NCI-H1694 treated with DMSO at 0.1 percent for 48 hours (cell line): Measurements from ENCODE around the gene CDH23.

Experiments
- DNase-seq: peaks from one replicate; lab custom pipeline; 2025; lab: John Stamatoyannopoulos, UW

CDH23 gene

DNA sequence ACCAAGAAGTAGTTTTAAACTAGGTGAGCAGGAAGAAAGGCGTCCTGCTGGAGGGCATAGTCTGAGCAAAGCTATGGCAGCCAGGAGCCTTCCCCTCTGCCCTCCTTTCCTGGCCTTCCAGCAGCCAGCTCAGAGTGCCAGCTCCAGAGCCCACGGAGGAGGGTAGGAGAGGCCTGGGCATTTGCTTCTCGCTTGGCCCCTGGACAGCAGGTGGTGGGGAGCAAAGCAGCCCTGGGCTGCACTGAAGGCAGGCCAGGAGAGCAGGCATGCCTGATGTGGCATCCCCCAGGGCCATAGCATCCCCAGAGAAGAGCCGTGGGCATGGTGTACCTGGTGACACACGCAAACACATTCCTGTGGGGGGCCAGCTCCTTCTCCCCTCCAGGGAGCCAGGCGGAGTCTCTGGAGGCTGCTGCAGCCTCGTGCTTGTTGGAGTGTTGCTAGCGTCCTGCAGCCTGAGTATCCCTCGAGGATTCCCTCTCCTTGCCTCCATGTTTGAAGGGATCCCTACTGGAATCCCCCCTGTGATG, 43.9 kb downstream of the CDH23 start:
- DNase-seq = no peak

DNA sequence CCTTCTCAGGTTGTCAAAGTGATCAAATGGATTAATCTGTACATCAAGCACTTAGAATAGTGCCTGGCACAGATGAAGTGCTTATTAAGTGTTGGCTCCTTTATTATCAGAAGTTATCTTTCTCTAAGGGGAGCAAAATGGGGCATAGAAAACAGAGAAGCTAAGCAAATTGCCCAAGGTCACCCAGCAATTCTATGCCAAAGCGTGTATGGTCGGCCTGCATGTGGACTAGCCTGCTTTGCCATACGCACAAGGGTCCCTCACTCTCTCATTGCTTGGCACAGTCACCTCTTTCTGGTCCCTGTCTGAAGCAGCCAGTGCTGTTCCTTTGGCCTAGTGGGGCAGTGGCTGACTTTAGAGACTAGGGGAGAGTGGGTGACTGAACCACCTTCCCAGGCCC, 45.3 kb downstream of the CDH23 start:
- no peak for DNase-seq

DNA sequence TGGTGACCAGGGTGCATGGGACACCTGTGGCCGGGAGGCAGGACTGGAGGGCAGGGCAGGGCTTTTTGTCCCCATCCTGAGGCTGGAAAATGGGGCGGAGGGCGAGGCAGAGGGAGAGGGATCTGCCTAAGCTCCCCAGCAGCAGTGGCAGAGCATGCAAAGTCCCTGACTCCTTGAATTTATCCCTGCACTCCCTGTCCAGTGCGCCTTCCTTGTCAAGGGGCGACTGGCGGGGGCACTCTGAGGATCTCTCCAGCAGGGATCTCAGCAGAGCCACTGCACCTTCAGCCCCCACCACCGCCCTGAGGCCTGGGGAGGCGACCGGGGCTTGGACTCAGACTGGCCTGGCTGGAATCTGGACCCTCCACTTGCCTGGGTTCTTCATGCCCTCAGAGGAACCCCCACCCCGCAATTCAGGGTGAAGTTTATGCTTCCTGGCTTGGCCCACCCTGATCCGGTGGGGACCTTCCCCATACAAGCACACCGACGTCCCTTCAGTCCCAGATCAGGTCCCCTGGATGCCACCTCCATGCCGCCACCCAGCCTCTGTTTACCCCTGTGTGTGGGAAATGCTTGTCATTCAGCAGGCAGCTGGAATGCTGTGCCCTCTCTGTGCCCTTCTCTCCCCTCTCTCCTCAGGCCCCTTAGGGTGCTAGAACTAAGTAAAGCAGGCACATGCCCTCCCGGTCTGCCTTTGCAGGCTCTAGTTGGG, 46.3 kb downstream of the CDH23 start:
- DNase-seq = no peak

DNA sequence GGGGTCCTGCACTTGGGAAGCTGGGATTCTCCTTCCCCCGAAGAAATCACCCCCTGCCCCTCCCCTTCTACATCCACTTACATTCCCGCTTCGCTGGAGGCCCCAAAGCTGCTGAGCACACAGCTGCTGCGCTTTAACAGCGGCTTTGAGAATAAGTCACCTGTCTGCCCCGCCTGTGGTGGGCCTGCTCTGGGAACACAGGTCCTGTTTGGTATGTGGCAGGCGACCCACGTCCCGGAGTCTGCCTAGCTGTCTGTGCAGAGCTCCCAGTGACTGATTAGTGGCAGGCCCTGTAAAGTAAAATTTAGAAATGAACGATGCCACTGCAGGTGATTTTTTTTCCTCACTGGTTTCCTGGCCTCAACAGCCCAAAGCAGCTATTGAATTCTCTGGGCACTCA, 47.0 kb downstream of the CDH23 start:
- no peak for DNase-seq

DNA sequence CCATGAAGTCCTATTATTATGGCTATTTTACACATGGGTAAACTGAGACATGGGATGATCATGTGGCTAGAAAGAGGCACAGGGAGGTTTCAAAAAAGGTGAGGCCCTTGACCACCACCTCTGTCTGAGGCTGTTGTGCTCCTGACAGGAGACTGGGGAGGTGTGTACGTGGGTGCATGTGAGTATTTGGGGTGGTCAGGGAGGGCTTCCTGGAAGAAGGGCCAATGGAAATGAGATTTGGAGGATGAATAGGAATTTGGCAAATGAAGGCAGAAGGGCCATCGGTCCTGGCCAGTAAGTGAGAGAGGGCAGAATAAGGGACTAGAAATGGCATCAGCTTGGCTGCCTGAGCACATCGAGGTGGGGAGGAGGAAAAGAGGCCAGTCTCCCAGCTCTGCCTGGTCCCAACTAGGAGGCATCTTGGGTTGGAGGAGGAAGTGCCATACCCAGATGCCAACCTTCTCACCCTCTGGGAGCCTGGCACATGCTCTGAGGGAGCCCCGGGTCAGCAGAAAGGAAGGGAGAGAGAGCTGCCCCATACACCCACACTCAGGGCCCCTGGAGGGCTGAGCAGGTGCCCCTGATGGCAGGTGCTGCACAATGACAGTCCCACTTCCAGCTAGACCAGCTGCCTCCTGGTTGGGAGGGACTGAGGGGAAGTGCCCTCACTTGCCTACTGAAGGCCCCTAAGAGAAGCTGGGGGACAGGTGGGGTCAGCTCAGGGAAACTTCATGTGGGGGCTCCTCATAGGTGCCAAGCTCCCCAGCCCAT, 47.7 kb downstream of the CDH23 start:
- DNase-seq = no peak

DNA sequence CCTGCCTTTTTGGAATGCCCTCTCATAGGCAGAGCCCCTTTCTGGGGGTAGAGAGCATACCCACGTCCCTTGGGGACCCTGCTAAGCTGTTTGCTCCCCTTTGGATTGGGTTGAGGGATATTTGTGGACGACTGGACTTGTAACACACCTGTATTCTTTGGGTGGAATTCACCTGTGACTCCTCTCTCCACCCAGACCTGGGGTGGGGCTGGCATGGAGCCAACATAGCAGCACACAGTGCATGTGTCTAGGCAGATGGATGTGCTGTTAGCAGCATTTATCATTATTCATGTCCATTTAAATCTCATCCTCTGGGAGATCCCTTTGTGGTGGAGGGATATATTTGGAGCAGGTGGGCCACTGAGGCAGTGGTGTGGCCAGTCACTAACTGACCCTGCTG, 51.0 kb downstream of the CDH23 start:
- DNase-seq = no peak

DNA sequence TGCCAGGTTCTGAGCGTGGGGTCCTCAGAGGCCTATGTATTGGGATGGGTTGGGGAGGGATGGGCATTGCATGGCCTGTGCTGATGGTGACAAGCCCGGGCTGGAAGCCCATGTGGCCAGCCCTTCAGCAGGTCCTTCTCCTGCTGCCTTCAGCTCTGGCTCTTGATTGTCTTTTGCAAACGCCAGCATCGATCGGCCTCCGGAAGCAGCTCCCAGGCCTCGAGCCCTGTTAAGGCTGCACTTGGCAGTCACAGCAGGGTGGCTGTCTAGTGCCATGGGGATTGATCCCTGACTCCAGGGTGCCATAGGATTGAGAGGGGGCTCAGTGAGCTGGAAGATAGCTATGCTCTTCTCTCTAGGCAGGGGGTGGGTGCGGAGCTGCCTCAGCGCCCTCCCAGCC, 51.4 kb downstream of the CDH23 start:
- DNase-seq = no peak

DNA sequence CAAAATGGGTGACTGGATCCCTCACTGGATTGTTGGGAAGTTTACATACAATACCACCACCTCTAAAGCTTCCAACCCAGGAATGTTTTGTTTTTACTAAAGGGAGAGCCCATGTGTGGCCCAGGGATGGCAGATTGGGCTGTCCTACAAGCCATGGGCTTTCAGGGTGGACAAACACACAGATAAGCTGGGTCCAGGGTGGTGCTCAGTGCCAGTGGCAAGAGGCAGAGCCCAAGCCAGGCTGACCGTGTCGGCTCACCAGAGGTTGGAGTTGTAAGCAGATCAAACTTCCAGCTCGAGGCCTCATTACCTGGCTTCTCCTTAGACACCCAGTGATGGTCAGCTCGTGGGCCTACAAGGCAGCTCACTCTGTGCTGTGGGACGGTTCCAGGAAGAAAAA, 52.3 kb downstream of the CDH23 start:
- DNase-seq = no peak

DNA sequence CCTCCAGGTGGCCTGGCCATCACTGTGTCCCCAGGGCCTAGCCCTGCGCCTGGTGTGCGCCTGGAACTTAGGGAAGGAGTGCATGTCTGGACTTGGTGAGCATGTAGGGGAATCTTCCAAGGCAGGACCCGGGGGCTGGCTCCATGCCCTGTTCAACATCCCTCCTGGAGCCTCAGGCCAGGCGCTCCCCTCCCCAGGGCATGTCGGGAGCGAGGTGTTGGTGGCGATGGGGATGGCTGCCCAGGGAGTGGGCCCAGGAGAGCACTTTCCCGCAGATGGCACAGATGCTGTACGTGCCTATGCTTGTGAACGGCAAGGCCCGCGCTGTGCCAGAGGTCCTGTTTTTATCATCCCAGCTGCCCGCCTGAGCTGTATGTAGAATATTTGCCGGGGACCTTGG, 55.0 kb downstream of the CDH23 start:
- DNase-seq = peak; percentile 80

DNA sequence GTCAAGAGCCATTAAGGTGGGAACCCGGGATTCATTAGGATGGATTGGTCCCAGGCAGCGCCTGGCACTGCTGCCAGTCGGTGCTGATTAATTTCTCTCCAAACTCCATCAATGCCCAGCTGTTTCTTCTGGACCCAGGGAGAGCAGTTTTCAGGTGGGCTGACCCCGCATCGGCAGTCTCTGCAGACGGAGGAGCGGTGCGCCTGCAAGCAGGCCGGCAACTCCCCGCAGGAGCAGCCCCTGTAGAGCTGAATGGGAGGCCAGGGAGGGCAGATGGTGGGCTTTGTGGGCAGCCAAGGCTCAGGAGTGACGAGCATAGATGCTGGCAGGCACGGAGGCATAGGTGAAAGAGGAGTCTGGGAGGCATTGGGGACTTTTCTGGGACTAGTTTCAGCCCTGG, 56.5 kb downstream of the CDH23 start:
- peak; percentile 15 for DNase-seq

DNA sequence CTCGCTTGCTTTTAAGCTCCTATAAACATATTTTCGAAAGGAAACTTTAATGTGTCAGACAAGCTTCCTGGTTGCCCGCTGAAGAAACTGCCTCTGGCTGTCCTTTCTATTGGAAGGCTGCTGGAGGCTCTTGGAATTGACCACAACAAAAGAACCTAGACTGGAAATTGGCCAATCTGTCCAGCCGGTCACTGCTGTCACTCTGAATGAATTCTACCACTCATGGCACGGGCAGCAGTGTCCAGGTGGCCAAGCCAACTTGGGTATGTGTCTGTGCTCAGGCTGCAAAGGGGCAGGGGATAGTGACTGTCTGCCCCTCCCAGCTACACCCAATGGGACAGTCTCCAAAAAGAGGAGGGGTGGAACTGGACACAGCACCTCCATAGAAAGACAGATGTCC, 57.6 kb downstream of the CDH23 start:
- DNase-seq = no peak

DNA sequence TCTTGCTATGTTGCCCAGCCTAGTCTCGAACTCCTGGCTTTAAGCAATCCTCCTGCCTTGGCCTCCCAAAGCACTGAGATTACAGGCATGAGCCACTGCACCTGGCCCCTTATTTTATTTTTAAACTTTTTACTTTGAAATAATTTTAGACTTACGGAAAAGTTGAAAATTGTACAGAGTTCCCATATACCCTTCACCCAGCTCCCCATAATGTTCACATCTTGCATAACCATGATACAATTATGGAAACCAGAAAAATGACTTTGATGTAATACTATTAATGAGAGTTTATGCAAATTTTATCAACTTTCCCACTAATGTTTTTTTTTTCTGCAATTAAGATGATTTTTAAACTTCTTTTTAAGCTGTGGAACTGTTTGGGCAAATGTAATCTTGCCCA, 58.3 kb downstream of the CDH23 start:
- no peak for DNase-seq

DNA sequence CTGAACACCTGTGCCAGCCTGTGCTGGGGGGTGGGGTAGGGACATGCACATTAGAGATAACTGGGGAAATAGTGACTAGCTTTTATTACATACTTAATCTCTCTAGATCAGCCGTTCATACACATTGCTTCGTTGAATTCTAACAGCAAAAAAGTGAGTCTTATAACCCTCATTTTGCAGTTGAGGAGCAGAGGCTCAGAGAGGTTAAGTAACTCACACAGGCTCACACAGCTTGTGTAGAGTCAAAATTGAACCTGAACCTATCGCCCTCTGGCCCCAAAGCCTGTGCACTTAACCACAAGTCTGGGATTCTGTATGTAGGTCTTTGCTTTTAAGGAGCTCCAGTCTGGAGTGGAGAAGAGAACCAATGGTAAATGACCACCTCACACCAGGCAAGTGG, 59.9 kb downstream of the CDH23 start:
- DNase-seq = no peak

DNA sequence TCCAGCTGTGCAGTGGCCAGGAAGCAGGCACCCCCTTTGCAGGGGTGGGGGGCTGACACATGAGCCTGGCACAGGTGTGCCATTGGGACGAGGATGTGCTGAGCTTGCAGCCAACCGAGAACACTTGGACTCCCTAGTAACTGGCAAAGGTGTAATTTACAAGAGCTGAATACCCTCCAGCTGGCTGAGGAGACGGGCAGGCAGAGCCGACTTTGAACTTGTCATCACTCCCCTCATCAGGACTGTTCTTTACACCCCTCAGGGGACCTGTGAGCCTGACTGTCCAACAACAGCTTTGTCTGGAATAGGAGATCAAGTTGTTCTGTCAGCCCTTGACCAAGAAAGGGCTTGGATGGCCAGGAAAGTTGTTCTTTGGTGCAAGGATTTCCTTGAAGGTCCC, 61.2 kb downstream of the CDH23 start:
- DNase-seq = no peak

DNA sequence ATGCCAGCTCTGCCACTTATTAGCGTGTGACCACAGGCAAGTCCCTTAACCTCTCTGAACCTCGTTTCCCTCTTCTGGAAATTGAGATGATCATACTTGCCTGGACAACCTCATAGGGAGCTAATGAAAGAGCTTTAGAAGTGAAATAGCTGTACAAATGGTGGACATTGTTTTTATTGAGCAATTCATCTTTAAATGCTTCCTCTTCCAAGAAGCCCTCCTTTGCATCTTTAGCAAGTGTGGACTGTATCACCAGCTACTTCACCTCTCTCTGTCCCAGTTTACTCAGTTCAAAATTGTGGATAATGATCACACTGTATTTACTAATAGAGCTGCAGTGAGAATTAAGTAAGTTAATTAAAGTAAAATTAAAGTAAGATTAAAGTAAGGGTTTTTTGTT, 61.7 kb downstream of the CDH23 start:
- DNase-seq = no peak

DNA sequence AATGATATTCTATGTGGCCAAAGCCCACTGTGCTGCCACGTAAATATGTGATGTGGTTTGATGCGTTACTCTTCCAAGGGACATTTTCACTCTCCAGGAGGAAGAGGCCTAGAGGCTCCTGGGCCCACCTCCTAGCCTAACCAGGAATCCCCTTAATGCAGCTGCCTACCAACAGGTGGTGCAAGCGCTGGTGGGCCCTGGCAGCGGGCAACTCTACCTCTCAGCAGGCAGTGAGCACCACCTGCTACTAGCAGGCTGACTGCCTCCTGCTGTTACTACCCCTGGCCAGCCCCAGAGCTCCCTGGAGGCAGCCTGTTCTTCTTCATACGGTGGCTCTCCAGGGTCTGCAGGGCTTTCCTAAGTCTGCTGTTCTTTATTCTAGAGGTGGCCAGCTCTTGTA, 62.8 kb downstream of the CDH23 start:
- DNase-seq = peak; percentile 40

DNA sequence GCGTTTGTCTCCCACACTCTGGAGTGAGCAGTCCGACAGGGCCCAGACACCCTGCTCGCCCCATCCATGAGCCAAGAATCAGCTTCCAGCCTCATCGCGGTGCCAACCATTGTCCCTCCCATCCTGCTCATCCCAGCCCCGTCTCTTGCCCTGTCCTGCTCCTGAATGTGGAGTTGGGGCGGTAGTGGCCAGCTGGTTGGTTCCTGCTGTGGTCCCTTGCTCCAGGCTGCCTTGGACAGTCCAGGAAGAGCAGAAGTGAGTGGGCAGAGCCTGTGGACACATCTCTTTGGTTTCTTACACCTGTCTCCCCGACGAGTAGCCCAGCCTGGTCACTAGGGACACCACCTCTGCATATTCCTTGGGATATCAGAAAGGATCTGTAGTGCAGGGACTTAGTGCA, 63.9 kb downstream of the CDH23 start:
- DNase-seq = no peak

DNA sequence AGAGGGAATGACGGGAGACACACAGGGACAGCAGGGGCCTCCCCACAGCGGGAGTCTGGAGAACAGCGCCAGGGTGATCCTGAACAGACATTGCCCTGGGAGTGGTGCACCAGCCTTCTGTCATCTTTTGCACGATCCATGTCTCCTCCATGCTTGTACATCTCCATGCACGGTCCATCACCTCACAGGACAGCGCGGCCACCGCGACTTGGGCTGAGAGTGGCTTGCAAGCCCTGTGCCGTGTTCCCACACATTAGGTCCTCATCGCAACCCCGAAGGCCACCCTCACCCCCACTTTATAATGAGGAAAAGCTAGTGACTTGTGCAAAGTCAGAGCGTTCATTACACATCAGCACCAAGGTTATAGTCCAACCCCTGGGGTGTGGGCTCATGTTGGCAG, 64.7 kb downstream of the CDH23 start:
- DNase-seq = no peak

DNA sequence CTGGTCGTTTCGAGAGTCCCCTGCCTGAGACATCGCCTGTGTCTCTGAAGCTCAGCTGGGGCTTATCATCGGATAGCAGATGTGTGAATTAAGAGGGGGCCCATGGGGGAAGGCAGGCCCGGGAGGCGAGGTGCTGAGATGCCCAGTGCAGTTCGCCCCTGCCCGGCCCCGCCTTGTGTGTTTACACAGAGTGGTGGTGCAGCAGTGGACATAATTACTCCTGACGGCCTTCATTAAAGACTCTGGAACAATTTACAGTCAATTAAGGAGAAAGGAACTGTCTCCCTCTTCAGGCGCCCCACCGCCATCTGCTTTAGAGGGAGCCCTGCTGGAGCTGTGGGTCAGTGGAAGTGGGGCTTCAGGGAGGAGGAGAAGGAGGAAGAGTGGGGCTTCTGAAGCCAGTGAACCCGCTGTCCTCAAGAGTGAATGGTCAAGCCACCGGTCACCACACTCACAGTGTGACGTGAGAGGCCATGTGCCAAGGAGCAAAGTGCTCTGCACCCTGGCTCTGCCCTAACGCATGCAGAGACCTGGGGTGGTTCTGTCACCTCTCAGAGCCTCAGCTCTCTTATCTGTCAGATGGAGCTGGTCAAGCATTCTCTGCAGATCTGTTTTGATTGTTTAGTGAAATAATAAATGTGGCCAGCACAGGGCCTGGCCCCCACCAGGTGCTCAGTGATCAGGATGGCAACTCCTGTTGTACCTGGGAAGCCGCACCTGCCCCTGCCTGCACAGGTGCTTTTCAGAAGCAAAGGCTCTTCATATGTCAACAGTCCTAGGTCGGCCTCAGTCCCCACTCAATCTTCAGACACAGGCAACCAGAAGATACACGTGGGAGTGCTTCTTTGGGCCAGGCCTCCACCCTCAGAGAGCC, 65.6 kb downstream of the CDH23 start:
- DNase-seq = no peak

DNA sequence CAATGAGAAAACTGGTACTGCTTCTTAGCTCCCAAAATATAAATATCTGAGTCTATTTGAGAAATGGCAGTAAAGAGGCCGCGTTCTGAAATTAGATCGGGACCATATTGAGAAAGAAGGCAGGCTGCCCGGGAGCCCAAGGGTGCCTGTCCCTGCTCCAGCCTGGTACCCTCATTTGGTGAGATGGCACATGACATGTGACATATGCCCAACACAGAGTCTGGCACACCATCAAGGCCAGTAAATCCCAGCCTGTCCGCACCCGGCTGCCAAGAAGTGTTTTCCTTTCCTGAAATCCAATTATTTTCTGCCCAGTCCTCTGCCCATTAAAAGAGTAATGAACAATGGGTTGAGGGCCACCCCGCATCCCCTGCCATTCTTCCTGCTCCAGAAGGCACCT, 66.4 kb downstream of the CDH23 start:
- DNase-seq = peak; percentile 34

DNA sequence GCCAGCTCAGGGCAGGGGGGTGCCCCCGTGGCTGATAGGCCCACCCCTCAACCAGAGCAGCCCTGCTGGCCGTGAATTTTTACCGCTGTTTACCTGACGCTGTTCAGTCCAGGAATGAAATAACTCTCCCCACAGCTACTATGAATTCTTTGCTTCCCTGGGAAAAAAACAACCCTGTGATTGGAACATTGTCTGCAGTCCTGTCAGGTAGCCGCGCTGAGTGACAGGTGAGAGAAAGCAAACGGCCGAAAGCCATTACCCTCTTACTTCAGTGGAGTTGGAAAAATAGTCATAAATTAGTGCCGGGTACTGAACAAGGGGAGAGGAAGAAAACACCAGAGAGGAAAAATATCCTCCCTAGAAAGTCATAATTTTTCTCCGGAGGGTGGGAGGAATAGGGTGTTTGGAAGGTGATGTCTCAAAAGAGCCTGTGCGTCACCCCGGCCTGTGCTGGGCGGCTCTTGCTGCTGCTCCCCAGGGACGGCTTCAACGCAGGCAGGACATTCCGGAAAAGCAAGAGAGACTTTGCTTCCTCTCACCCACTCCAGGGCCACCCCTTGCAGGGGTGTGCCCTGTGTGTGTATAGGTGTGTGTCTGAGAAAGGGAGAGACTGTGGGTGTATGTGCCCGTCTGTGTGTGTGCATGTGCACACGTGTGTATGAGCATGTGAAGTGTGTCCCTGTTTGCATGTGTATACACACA, 69.0 kb downstream of the CDH23 start:
- DNase-seq = no peak

DNA sequence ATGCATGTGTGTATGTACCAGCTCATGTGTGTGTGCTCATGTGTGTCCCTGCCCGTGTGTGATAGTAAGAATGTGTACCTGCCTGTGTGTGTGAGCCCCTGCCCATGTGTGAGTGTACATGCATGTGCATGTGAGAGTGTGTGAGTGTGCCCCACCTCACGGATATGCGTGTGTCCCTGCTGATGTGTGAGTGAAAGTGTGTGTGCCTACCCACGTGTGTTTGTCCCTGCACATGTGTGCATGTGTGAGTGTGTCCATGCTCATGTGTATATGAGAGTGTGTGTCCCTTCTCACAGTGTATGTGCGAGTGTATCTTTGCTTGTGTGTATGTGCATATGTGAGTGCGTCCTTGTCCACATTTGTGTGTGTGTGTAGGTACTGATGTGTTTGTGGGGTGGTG, 69.6 kb downstream of the CDH23 start:
- no peak for DNase-seq
